Activated CD8-positive, alpha-beta T cell treated with anti-CD3 and anti-CD28 coated beads, Interleukin-2, amount 10 ng/mL, durations not matched to agents 7 days and 5 days (primary cell): ENCODE results near the gene DMXL2. TPM values are rescaled to one million over a fixed set of nuclear protein-coding genes. Genes with fewer than 3 reads are reported as not detected.
"Not testable (repeated sequence)": the region's sequence is repeated elsewhere in the genome, so short reads cannot be mapped to it uniquely, and the experiment has no call there.

Experiments used
- ATAC-seq: fragments of 150-1000 bp; cut with Tn5 transposase; one replicate; pipeline ENCODE4 v1.10.0; 2021; ENCODE audit warnings: moderate library complexity
- CTCF ChIA-PET: fragments of 350-600 bp; sonication (Branson Sonifier 250); formaldehyde crosslinking; loops from one replicate; lab custom pipeline; 2021; ENCODE audit warnings: antibody characterized with exemption; lab: Charles Lee
- POLR2A ChIA-PET: fragments of 350-600 bp; sonication (Branson Sonifier 250); formaldehyde crosslinking; loops from one replicate; lab custom pipeline; 2021; ENCODE audit warnings: antibody characterized with exemption; lab: Charles Lee
- DNase-seq: peaks from one replicate; pipeline ENCODE4 v3.0.0-alpha.2; 2020
- H3K27ac Mint-ChIP-seq: one replicate; pipeline ENCODE4 v1.8.0; 2021; ENCODE audit warnings: mild to moderate bottlenecking, mixed read lengths
- H3K27me3 Mint-ChIP-seq: one replicate; pipeline ENCODE4 v1.8.0; 2021; ENCODE audit warnings: low read depth, mixed read lengths
- H3K36me3 Mint-ChIP-seq: one replicate; pipeline ENCODE4 v1.8.0; 2021; ENCODE audit warnings: low read depth, mixed read lengths
- H3K4me1 Mint-ChIP-seq: one replicate; pipeline ENCODE4 v1.8.0; 2021; ENCODE audit warnings: low read depth, mixed read lengths
- H3K4me3 Mint-ChIP-seq: one replicate; pipeline ENCODE4 v1.8.0; 2021; ENCODE audit warnings: mild to moderate bottlenecking, mixed read lengths
- H3K9me3 Mint-ChIP-seq: one replicate; pipeline ENCODE4 v1.8.0; 2022; ENCODE audit warnings: mixed read lengths; ENCODE audit not compliant: insufficient read depth
- total RNA-seq, 2 experiments: library from RNA; stranded (reverse); gene quantifications; one replicate each; pipeline ENCODE4 v1.2.3, GENCODE V29; 2021

The DMXL2 gene
- total RNA-seq, 2 experiments from 2014 or later, result 6.8 to 9.2 TPM

- H3K4me1 Mint-ChIP-seq, result no peaks in the 10 kb centered on the region
These were observed 146.8 kb downstream of the DMXL2 start for GRCh38 chr15:51475736-51476135.

GRCh38 chr15:51470512-51470911, 152.1 kb downstream of the DMXL2 start:
- Mint-ChIP-seq H3K4me3 (no peak overlapping the region), H3K36me3 (peaks cover under 1% of the 10 kb centered on the region), H3K4me1 (no peaks in the 10 kb centered on the region), H3K27ac (no peak overlapping the region), H3K9me3 (no peaks in the 10 kb centered on the region), H3K27me3 (no peaks in the 10 kb centered on the region)
- DNase-seq (no peak), ATAC-seq (no peak)
- ChIA-PET POLR2A (no interaction called here), CTCF (no interaction called here)

More at GRCh38 chr15:51475736-51476135, 146.8 kb downstream of the DMXL2 start:
- Mint-ChIP-seq H3K9me3 (no peaks in the 10 kb centered on the region), H3K36me3 (peaks cover 4% of the 10 kb centered on the region), H3K4me3 (no peak overlapping the region), H3K27me3 (no peaks in the 10 kb centered on the region), H3K27ac (no peak overlapping the region)
- no peak for ATAC-seq
- CTCF ChIA-PET, result no interaction called here
- DNase-seq, result no peak
- POLR2A ChIA-PET, result no interaction called here

- H3K9me3 Mint-ChIP-seq, result no peaks in the 10 kb centered on the region
- no peak overlapping the region for H3K27ac Mint-ChIP-seq
- no peaks in the 10 kb centered on the region for H3K27me3 Mint-ChIP-seq
- H3K4me1 Mint-ChIP-seq, result no peaks in the 10 kb centered on the region
- POLR2A ChIA-PET, result no interaction called here
- CTCF ChIA-PET, result no interaction called here
- ATAC-seq (no peak), DNase-seq (no peak)
- peaks cover 2% of the 10 kb centered on the region for H3K36me3 Mint-ChIP-seq
- no peak overlapping the region for H3K4me3 Mint-ChIP-seq
These were observed 161.8 kb downstream of the DMXL2 start for GRCh38 chr15:51460796-51461195.

GRCh38 chr15:51450001-51450400, 172.6 kb downstream of the DMXL2 start:
- H3K9me3 Mint-ChIP-seq, result no peaks in the 10 kb centered on the region
- H3K27ac Mint-ChIP-seq, result no peak overlapping the region
- H3K36me3 Mint-ChIP-seq, result peaks cover 5% of the 10 kb centered on the region
- POLR2A ChIA-PET, result no interaction called here
- no peaks in the 10 kb centered on the region for H3K27me3 Mint-ChIP-seq
- DNase-seq (no peak), ATAC-seq (no peak)
- H3K4me3 Mint-ChIP-seq, result no peak overlapping the region
- CTCF ChIA-PET, result no interaction called here
- peaks cover 8% of the 10 kb centered on the region for H3K4me1 Mint-ChIP-seq

- Mint-ChIP-seq H3K27me3 (no peaks in the 10 kb centered on the region), H3K4me3 (no peak overlapping the region), H3K36me3 (peaks cover 5% of the 10 kb centered on the region), H3K9me3 (no peaks in the 10 kb centered on the region), H3K27ac (no peak overlapping the region), H3K4me1 (peaks cover 8% of the 10 kb centered on the region)
- POLR2A ChIA-PET, result no interaction called here
- DNase-seq (no peak), ATAC-seq (no peak)
- CTCF ChIA-PET, result no interaction called here
These were observed 173.8 kb downstream of the DMXL2 start for GRCh38 chr15:51448622-51449399.

- Mint-ChIP-seq H3K36me3 (peaks cover 5% of the 10 kb centered on the region), H3K27me3 (no peaks in the 10 kb centered on the region), H3K4me3 (no peak overlapping the region), H3K9me3 (no peaks in the 10 kb centered on the region), H3K4me1 (peaks cover 8% of the 10 kb centered on the region), H3K27ac (no peak overlapping the region)
- CTCF ChIA-PET, result no interaction called here
- ATAC-seq (no peak), DNase-seq (no peak)
- POLR2A ChIA-PET, result no interaction called here
These were observed 174.5 kb downstream of the DMXL2 start for GRCh38 chr15:51447855-51448621.

- POLR2A ChIA-PET, H3K4me1 Mint-ChIP-seq, DNase-seq, H3K9me3 Mint-ChIP-seq, H3K36me3 Mint-ChIP-seq, H3K4me3 Mint-ChIP-seq, ATAC-seq, H3K27ac Mint-ChIP-seq, H3K27me3 Mint-ChIP-seq: not testable (repeated sequence)
- CTCF ChIA-PET, result interaction anchor here (1.2 kb wide), 1 partner anchor 204 kb away, joined by 3 read pairs; no protein-coding TSS in a partner anchor
These were observed 176.4 kb downstream of the DMXL2 start for GRCh38 chr15:51446029-51446744.

- no peak for ATAC-seq
These were observed 177.8 kb downstream of the DMXL2 start for GRCh38 chr15:51444807-51445206.

GRCh38 chr15:51444112-51444511, 178.5 kb downstream of the DMXL2 start:
- ChIA-PET POLR2A (no interaction called here), CTCF (no interaction called here)
- H3K4me1 Mint-ChIP-seq, result peaks cover 8% of the 10 kb centered on the region
- no peak overlapping the region for H3K4me3 Mint-ChIP-seq
- no peaks in the 10 kb centered on the region for H3K27me3 Mint-ChIP-seq
- no peak for ATAC-seq
- H3K36me3 Mint-ChIP-seq, result peaks cover under 1% of the 10 kb centered on the region
- H3K9me3 Mint-ChIP-seq, result no peaks in the 10 kb centered on the region
- no peak overlapping the region for H3K27ac Mint-ChIP-seq
- DNase-seq, result no peak

More at GRCh38 chr15:51444807-51445206, 177.8 kb downstream of the DMXL2 start:
- Mint-ChIP-seq H3K36me3 (peaks cover 3% of the 10 kb centered on the region), H3K4me3 (no peak overlapping the region), H3K27me3 (no peaks in the 10 kb centered on the region), H3K4me1 (peaks cover 8% of the 10 kb centered on the region), H3K9me3 (no peaks in the 10 kb centered on the region), H3K27ac (no peak overlapping the region)
- ChIA-PET CTCF (no interaction called here), POLR2A (no interaction called here)
- DNase-seq, result no peak

- Mint-ChIP-seq H3K9me3 (no peaks in the 10 kb centered on the region), H3K4me3 (no peak overlapping the region), H3K27ac (no peak overlapping the region), H3K4me1 (peaks cover 8% of the 10 kb centered on the region), H3K36me3 (no peaks in the 10 kb centered on the region), H3K27me3 (peaks cover 4% of the 10 kb centered on the region)
- ATAC-seq (no peak), DNase-seq (no peak)
- ChIA-PET POLR2A (no interaction called here), CTCF (no interaction called here)
These were observed 179.2 kb downstream of the DMXL2 start for GRCh38 chr15:51443282-51443914.

GRCh38 chr15:51438526-51438925, 184.0 kb downstream of the DMXL2 start:
- ATAC-seq (no peak), DNase-seq (no peak)
- H3K27ac Mint-ChIP-seq, result no peak overlapping the region
- H3K4me1 Mint-ChIP-seq, result no peaks in the 10 kb centered on the region
- ChIA-PET POLR2A (no interaction called here), CTCF (interaction anchor here (0.8 kb wide), 1 partner anchor 9 kb away, joined by 3 read pairs; no protein-coding TSS in a partner anchor)
- peaks cover 15% of the 10 kb centered on the region for H3K27me3 Mint-ChIP-seq
- H3K4me3 Mint-ChIP-seq, result no peak overlapping the region
- H3K36me3 Mint-ChIP-seq, result no peaks in the 10 kb centered on the region
- no peaks in the 10 kb centered on the region for H3K9me3 Mint-ChIP-seq
